GM10248 (cell line): ENCODE results near the gene SOX15.

Source experiments
- CTCF ChIA-PET: fragments of 300-600 bp; sonication (Branson Sonifier 250); formaldehyde crosslinking; extraction: SDS; loops from one replicate; lab custom pipeline; 2021; ENCODE audit warnings: antibody characterized with exemption; lab: Yijun Ruan, JAX
- POLR2A ChIA-PET: fragments of 350-650 bp; sonication (Branson Sonifier 250); formaldehyde crosslinking; extraction: SDS; loops from one replicate; lab custom pipeline; 2020; ENCODE audit warnings: antibody characterized with exemption; lab: Yijun Ruan, JAX
- DNase-seq: peaks from one replicate; pipeline ENCODE4 v3.0.0; 2012; ENCODE audit errors: extremely low spot score
- CTCF ChIP-seq: IDR thresholded peaks from 2 replicates; pipeline ENCODE4 v1.5.1; 2012; ENCODE audit warnings: mild to moderate bottlenecking, low read depth; ENCODE audit errors: extremely low read depth, missing control alignments, control extremely low read depth

SOX15 gene

DNA sequence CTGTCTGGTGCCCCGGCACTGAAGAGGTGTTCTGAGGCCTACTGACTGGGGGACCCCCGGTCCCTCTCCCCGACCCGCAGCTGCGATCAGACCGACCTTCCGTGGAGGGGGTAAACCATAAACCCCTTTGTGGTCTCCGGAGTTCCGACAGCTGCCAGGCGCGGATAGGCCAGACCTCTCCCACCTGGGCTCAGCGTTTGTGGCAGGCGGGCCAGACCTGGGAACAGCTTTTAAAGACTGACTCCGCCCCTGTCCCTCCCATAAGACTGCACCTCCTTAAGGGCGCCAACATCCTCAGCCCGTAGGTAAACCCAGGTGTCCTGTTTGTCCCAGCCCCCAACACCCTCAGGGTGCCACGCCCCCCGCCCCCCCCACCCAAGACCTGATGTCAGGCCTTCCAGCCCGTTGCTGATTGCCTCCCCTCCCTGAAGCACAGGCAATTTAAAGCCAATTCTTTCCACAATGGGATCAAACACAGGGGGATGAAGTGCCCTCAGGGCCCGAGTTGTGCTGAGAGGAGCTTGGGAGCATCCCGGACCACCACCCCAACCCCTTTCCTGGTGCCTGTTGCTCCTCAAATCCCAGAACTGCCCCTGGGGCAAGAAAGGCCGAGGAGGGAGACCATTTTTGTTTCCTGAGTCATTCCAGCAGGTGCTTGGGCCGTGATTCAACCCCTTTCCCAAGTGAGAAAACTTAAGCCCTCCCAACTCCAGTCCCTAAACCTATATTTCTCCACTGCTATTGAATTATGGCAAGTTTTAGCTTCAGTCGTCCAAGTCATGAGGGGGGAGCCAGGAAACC lies at the start of gene SOX15:
TSS of gene SOX15 (minus strand) at position 204 of the 801 bp plus-strand sequence. CDS start 418 bp downstream, outside the sequence.
- TF ChIP-seq CTCF: no peak
- ChIA-PET POLR2A (interaction anchor here (1.2 kb wide), 2 partner anchors 14 to 97 kb away, joined by 4 to 5 read pairs; partner anchors contain the start of gene TP53), CTCF (interaction anchor here (0.9 to 2.6 kb wide), 19 partner anchors 11 to 294 kb away, joined by 3 to 17 read pairs (median 4); partner anchors contain the start of genes ACAP1, CD68, FXR2 and SAT2)
- no peak for DNase-seq

DNA sequence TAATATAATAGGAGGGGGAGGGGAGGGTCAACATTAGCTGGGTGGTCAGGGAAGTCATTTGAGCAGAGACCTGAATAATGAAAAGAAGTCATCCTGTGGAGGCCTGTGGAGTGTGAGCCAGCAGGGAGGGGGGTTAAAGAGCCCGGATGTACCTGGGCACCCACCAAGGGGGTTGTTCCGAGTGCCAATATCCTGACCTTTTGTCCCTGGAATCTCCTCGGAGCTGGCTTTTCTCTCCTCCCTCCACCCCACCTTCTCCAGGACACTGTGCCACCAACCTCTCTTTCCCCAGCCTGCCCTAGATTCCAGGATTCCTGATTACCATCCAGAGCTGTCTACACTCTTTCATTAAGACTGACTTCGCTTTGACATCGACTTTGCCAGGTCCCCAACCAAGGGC lies 46.3 kb upstream of the SOX15 start:
- POLR2A ChIA-PET: no interaction called here

GRCh38 chr17:7634384-7634783 lies 44.5 kb upstream of the SOX15 start:
- no peak for DNase-seq
- CTCF ChIA-PET: interaction anchor here (1.1 to 9.5 kb wide), 5 partner anchors 8 to 72 kb away, joined by 3 to 112 read pairs (median 37); partner anchors contain the start of genes FXR2, TP53 and WRAP53
- POLR2A ChIA-PET: no interaction called here
- TF ChIP-seq CTCF: peak; percentile 67

More for the DNA sequence above, 46.3 kb upstream of the SOX15 start:
- CTCF ChIA-PET: interaction anchor here (7.8 kb wide), 1 partner anchor 51 kb away, joined by 112 read pairs; the partner anchor contains the start of genes TP53 and WRAP53
- no peak for TF ChIP-seq CTCF
- no peak for DNase-seq

GRCh38 chr17:7633093-7633492 lies 43.2 kb upstream of the SOX15 start:
- no peak for TF ChIP-seq CTCF
- ChIA-PET CTCF (interaction anchor here (0.7 to 9.5 kb wide), 20 partner anchors 10 to 357 kb away, joined by 3 to 112 read pairs (median 4); partner anchors contain the start of genes ATP1B2, FXR2, SOX15 and TP53), POLR2A (no interaction called here)
- DNase-seq: peak; percentile 4

DNA sequence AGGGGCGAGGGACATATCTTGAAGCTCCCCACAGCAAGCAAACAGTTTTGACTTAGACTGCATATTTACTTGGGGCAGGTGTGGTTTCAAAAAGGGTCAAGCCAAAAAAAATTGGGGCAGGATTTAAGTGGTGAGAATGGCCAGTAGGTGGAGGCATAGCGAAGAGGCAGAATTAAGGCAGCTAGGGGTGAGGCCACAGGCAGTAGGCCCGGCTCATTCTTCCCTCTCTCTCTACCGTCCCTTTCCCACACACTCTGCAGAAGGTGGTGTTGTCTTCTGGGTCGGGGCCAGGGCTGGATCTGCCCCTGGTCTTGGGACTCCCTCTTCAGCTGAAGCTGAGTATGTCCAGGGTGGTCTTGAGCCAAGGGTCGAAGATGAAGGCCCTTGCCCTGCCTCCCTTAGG lies 42.6 kb upstream of the SOX15 start:
- DNase-seq: peak; percentile 71
- ChIA-PET POLR2A (interaction anchor here (1.5 kb wide), 1 partner anchor 55 kb away, joined by 3 read pairs; the partner anchor contains the start of gene TP53), CTCF (interaction anchor here (0.7 to 9.5 kb wide), 22 partner anchors 9 to 358 kb away, joined by 3 to 112 read pairs (median 4); partner anchors contain the start of genes ATP1B2, FXR2, SOX15 and TP53)
- TF ChIP-seq CTCF: peak; percentile 45
